ENCODE data around the gene GPC4.

GPC4 gene

GRCh38 chrX:133390676-133391075 is 24.6 kb downstream of the GPC4 start:
- no peak for TF ChIP-seq EGR1 (IDR thresholded peaks at IDR 0.05)
- no peak for TF ChIP-seq YY1 (IDR thresholded peaks at IDR 0.05; ENCODE audit: low read depth)
- TF ChIP-seq EP300 (IDR thresholded peaks at IDR 0.05; ENCODE audit: borderline replicate concordance), result no peak
- TF ChIP-seq, protein P1, sequence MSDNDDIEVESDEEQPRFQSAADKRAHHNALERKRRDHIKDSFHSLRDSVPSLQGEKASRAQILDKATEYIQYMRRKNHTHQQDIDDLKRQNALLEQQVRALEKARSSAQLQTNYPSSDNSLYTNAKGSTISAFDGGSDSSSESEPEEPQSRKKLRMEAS (IDR thresholded peaks at IDR 0.05), result no peak
- TF ChIP-seq TEAD4 (IDR thresholded peaks at IDR 0.05), result no peak
- TF ChIP-seq CREB1 (IDR thresholded peaks at IDR 0.05; ENCODE audit: low read depth), result no peak
- no peak for TF ChIP-seq NFIC (IDR thresholded peaks at IDR 0.05)
- no peak for TF ChIP-seq FOXM1 (IDR thresholded peaks at IDR 0.05; ENCODE audit: borderline replicate concordance, low read depth)

DNA sequence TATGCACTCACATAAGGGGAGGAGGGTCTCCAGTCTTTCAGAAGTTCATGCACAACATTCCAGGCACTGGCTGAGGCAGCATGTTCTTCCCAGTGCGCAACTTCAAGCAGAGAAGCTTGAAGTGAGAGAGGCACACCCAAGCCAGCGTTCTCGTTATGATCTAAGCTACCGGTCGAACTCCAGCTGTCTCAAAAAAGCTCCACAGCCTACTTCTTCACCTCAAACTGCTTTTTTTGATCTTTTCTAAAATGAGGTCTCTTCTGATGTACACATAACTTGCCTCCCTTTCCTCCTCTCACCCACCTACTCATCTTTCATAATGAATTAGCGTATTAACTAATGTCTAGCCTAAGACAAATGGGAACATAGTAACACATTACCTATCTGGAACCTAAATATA is 25.3 kb downstream of the GPC4 start:
- TF ChIP-seq, protein P1 (IDR thresholded peaks at IDR 0.05), result no peak
- TF ChIP-seq RAD21 (IDR thresholded peaks at IDR 0.05; ENCODE audit: low read depth) (no peak), EGR1 (IDR thresholded peaks at IDR 0.05) (no peak), YY1 (IDR thresholded peaks at IDR 0.05; ENCODE audit: low read depth) (no peak), NFIC (IDR thresholded peaks at IDR 0.05) (no peak), TAF1 (IDR thresholded peaks at IDR 0.05; ENCODE audit: low read depth) (no peak), ZBTB7A (IDR thresholded peaks at IDR 0.05; ENCODE audit: low read depth) (no peak), TEAD4 (IDR thresholded peaks at IDR 0.05) (no peak), CREB1 (IDR thresholded peaks at IDR 0.05; ENCODE audit: low read depth) (no peak), EP300 (IDR thresholded peaks at IDR 0.05; ENCODE audit: borderline replicate concordance) (no peak), FOXM1 (IDR thresholded peaks at IDR 0.05; ENCODE audit: borderline replicate concordance, low read depth) (no peak), TCF12 (IDR thresholded peaks at IDR 0.05; ENCODE audit: low read depth) (no peak), CEBPB (IDR thresholded peaks at IDR 0.05) (no peak)
- TF ChIP-seq, protein P2, sequence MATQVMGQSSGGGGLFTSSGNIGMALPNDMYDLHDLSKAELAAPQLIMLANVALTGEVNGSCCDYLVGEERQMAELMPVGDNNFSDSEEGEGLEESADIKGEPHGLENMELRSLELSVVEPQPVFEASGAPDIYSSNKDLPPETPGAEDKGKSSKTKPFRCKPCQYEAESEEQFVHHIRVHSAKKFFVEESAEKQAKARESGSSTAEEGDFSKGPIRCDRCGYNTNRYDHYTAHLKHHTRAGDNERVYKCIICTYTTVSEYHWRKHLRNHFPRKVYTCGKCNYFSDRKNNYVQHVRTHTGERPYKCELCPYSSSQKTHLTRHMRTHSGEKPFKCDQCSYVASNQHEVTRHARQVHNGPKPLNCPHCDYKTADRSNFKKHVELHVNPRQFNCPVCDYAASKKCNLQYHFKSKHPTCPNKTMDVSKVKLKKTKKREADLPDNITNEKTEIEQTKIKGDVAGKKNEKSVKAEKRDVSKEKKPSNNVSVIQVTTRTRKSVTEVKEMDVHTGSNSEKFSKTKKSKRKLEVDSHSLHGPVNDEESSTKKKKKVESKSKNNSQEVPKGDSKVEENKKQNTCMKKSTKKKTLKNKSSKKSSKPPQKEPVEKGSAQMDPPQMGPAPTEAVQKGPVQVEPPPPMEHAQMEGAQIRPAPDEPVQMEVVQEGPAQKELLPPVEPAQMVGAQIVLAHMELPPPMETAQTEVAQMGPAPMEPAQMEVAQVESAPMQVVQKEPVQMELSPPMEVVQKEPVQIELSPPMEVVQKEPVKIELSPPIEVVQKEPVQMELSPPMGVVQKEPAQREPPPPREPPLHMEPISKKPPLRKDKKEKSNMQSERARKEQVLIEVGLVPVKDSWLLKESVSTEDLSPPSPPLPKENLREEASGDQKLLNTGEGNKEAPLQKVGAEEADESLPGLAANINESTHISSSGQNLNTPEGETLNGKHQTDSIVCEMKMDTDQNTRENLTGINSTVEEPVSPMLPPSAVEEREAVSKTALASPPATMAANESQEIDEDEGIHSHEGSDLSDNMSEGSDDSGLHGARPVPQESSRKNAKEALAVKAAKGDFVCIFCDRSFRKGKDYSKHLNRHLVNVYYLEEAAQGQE (IDR thresholded peaks at IDR 0.05; ENCODE audit: low read depth), result no peak
- TF ChIP-seq, protein P3, sequence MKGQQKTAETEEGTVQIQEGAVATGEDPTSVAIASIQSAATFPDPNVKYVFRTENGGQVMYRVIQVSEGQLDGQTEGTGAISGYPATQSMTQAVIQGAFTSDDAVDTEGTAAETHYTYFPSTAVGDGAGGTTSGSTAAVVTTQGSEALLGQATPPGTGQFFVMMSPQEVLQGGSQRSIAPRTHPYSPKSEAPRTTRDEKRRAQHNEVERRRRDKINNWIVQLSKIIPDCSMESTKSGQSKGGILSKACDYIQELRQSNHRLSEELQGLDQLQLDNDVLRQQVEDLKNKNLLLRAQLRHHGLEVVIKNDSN (IDR thresholded peaks at IDR 0.05), result no peak

DNA sequence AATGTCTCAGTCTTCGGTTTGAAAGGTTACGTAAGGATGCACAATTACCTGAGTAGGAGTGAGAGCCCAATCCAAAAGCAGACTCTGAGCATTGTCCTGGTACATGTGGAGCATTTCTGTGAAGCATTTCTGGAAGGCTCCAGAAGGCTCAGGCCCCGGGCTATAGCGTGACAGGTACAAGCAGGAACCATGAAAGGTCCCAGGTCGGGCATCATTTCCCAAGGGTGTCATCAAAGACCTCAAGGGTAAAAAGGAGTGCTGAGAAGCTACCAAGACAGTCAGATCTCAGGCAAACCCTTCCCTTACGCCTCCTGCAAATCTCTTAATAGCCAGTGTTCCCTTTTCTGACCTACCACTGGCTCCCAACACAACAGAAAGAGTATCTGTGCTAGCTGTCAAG is 30.8 kb downstream of the GPC4 start:
- TF ChIP-seq, protein P3 (IDR thresholded peaks at IDR 0.05), result no peak
- TF ChIP-seq FOXM1 (IDR thresholded peaks at IDR 0.05; ENCODE audit: borderline replicate concordance, low read depth) (no peak), CREB1 (IDR thresholded peaks at IDR 0.05; ENCODE audit: low read depth) (no peak), NFIC (IDR thresholded peaks at IDR 0.05) (no peak), RAD21 (IDR thresholded peaks at IDR 0.05; ENCODE audit: low read depth) (no peak), CEBPB (IDR thresholded peaks at IDR 0.05) (no peak), TAF1 (IDR thresholded peaks at IDR 0.05; ENCODE audit: low read depth) (no peak), TEAD4 (IDR thresholded peaks at IDR 0.05) (no peak), YY1 (IDR thresholded peaks at IDR 0.05; ENCODE audit: low read depth) (no peak), EGR1 (IDR thresholded peaks at IDR 0.05) (no peak), TCF12 (IDR thresholded peaks at IDR 0.05; ENCODE audit: low read depth) (no peak), EP300 (IDR thresholded peaks at IDR 0.05; ENCODE audit: borderline replicate concordance) (no peak), ZBTB7A (IDR thresholded peaks at IDR 0.05; ENCODE audit: low read depth) (no peak)
- TF ChIP-seq, protein P2 (IDR thresholded peaks at IDR 0.05; ENCODE audit: low read depth), result no peak

DNA sequence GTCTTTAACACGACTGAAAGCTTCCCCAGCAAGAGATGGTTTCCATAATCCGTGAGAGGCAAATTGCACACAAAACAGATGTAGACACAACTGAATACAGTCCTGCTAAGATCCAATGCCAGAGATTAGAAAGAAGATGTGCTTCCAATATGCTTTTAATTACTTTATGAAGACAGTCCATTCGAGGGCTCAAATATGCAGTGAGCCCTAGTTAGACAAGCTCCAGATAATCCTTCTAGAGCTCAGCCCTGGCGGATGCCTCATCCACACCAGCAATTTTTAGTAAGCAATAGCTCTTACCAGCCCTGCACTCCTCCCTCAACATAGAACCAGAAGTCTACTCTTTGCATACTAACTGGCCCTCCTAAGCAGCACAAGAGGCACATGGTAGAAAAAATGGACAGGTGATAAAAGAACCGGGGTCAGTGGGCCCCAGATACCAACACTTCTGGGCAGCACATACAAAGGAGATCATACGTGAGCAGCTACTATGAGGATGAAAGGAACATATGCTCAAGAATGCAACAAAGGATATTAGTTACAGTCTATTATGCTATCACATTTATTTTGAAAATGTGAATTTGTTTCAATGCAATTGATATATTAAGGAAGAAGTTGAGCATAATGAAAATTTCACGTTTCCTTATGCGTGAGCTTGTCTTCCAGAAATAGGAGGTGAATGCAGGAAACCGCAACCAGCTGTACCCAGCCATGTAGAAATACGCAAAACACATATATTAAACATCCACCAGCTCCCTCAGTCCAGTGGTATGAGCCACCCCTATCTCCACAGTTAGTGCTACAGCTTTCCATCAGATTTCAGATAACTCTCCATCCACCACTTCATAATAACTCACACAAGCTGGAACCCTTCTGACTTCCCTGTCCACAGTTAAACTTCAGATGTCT is 34.3 kb downstream of the GPC4 start:
- TF ChIP-seq, protein P2 (IDR thresholded peaks at IDR 0.05; ENCODE audit: low read depth), result no peak
- TF ChIP-seq EP300 (IDR thresholded peaks at IDR 0.05; ENCODE audit: borderline replicate concordance) (no peak), YY1 (IDR thresholded peaks at IDR 0.05; ENCODE audit: low read depth) (no peak), TEAD4 (IDR thresholded peaks at IDR 0.05) (no peak), RAD21 (IDR thresholded peaks at IDR 0.05; ENCODE audit: low read depth) (no peak), CEBPB (IDR thresholded peaks at IDR 0.05) (no peak), NFIC (IDR thresholded peaks at IDR 0.05) (no peak), ZBTB7A (IDR thresholded peaks at IDR 0.05; ENCODE audit: low read depth) (no peak), CREB1 (IDR thresholded peaks at IDR 0.05; ENCODE audit: low read depth) (no peak), TCF12 (IDR thresholded peaks at IDR 0.05; ENCODE audit: low read depth) (no peak), FOXM1 (IDR thresholded peaks at IDR 0.05; ENCODE audit: borderline replicate concordance, low read depth) (no peak), TAF1 (IDR thresholded peaks at IDR 0.05; ENCODE audit: low read depth) (no peak), EGR1 (IDR thresholded peaks at IDR 0.05) (no peak)
- TF ChIP-seq, protein P1 (IDR thresholded peaks at IDR 0.05), result no peak
- TF ChIP-seq, protein P3 (IDR thresholded peaks at IDR 0.05), result no peak

Data from Ishikawa (cell line).